Activated CD8-positive, alpha-beta T cell treated with anti-CD3 and anti-CD28 coated beads for 36 hours (primary cell): ENCODE data around the gene NPAS2. TPM values are rescaled to one million over a fixed set of nuclear protein-coding genes. Genes with fewer than 3 reads are reported as not detected.
A peak's percentile ranks its signal among the peaks of the same experiment; 100 is the strongest.

Source experiments
- ATAC-seq: fragments of 200-7000 bp; cut with Tn5 transposase; one replicate; pipeline ENCODE4 v1.10.0; 2021; ENCODE audit warnings: mild to moderate bottlenecking, moderate library complexity
- CTCF ChIA-PET: fragments of 350-600 bp; sonication (Branson Sonifier 250); formaldehyde crosslinking; loops from one replicate; lab custom pipeline; 2021; ENCODE audit warnings: antibody characterized with exemption; lab: Charles Lee
- POLR2A ChIA-PET: fragments of 350-600 bp; sonication (Branson Sonifier 250); formaldehyde crosslinking; loops from one replicate; lab custom pipeline; 2021; ENCODE audit warnings: antibody characterized with exemption; lab: Charles Lee
- DNase-seq: peaks from one replicate; pipeline ENCODE4 v3.0.0-alpha.2; 2020
- H3K27ac Mint-ChIP-seq: one replicate; pipeline ENCODE4 v1.8.0; 2021; ENCODE audit warnings: mild to moderate bottlenecking, mixed read lengths
- H3K27me3 Mint-ChIP-seq: one replicate; pipeline ENCODE4 v1.8.0; 2021; ENCODE audit warnings: mixed read lengths
- H3K36me3 Mint-ChIP-seq: one replicate; pipeline ENCODE4 v1.8.0; 2021; ENCODE audit warnings: low read depth, mixed read lengths
- H3K4me1 Mint-ChIP-seq: one replicate; pipeline ENCODE4 v1.8.0; 2021; ENCODE audit warnings: low read depth, mixed read lengths
- H3K4me3 Mint-ChIP-seq: one replicate; pipeline ENCODE4 v1.8.0; 2021; ENCODE audit warnings: mild to moderate bottlenecking, moderate library complexity, mixed read lengths
- H3K9me3 Mint-ChIP-seq: one replicate; pipeline ENCODE4 v1.8.0; 2021; ENCODE audit warnings: mixed read lengths
- intact Hi-C: fragments of 100-400 bp; cut with micrococcal nuclease; formaldehyde crosslinking; loops from one replicate; pipeline ENCODE4 v1.10.0; 2022
- total RNA-seq, 2 experiments: library from RNA; stranded (reverse); gene quantifications; one replicate each; pipeline ENCODE4 v1.2.3, GENCODE V29; 2021
- TF ChIP-seq, protein P1 (sequence below): fragments of 200-600 bp; IDR thresholded peaks from one replicate; pipeline ENCODE4 v1.8.0; 2022; ENCODE audit warnings: antibody characterized with exemption, mild to moderate bottlenecking

The NPAS2 gene
- total RNA-seq, 2 experiments from 2014 or later, result 14.4 to 15.2 TPM

DNA sequence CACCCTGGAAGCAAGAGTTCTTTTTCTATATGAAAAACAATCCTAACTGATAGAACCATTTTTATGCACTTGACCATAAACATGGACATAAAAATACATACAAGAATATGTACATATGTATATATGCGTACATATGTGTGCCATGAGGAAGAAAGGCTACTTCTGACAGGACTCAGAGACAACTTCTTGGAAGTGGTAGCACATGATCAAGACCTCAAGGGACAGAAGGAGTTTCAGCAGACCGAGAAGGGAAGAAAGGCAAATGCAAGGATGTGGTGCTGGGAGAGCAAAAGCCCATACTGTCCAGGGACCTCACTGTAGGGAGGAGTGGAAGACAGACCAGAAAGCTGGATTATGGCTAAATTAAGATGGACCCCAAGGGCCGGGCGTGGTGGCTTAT lies 11.4 kb upstream of the NPAS2 start:
- Mint-ChIP-seq H3K4me1 (peaks cover 17% of the 10 kb centered on the region), H3K4me3 (no peak overlapping the region), H3K27ac (no peak overlapping the region), H3K9me3 (no peaks in the 10 kb centered on the region), H3K27me3 (no peaks in the 10 kb centered on the region), H3K36me3 (no peaks in the 10 kb centered on the region)
- intact Hi-C loops, result no loop called here
- ATAC-seq (no peak), DNase-seq (no peak)
- TF ChIP-seq, protein P1, sequence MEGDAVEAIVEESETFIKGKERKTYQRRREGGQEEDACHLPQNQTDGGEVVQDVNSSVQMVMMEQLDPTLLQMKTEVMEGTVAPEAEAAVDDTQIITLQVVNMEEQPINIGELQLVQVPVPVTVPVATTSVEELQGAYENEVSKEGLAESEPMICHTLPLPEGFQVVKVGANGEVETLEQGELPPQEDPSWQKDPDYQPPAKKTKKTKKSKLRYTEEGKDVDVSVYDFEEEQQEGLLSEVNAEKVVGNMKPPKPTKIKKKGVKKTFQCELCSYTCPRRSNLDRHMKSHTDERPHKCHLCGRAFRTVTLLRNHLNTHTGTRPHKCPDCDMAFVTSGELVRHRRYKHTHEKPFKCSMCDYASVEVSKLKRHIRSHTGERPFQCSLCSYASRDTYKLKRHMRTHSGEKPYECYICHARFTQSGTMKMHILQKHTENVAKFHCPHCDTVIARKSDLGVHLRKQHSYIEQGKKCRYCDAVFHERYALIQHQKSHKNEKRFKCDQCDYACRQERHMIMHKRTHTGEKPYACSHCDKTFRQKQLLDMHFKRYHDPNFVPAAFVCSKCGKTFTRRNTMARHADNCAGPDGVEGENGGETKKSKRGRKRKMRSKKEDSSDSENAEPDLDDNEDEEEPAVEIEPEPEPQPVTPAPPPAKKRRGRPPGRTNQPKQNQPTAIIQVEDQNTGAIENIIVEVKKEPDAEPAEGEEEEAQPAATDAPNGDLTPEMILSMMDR, result no peak
- CTCF ChIA-PET, result no interaction called here
- POLR2A ChIA-PET, result interaction anchor here (1.0 kb wide), 1 partner anchor 13 kb away, joined by 3 read pairs; no protein-coding TSS in a partner anchor

DNA sequence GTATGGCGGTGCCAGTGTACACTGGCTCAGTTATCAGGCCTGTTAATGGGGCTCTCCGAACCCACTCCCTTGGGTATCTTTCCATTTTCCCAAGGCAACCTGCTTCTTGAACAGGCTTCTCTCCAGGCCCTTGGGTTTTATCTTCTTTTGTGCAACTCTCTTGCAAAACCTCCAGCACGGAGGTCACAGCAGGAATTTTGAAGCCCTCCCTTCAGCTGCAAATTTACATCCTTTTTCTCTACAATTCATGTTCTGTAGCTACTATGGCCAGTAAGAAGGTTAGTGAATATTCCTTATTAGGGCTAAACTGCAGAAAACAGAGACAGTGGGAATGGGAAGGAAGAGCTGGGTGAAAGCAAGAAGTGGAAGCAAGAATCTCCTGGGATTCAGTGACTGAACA lies 10.4 kb upstream of the NPAS2 start:
- intact Hi-C loops, result no loop called here
- no peak overlapping the region for H3K4me3 Mint-ChIP-seq
- no peaks in the 10 kb centered on the region for H3K27me3 Mint-ChIP-seq
- CTCF ChIA-PET, result no interaction called here
- DNase-seq (no peak), ATAC-seq (no peak)
- peaks cover 27% of the 10 kb centered on the region for H3K4me1 Mint-ChIP-seq
- no peaks in the 10 kb centered on the region for H3K9me3 Mint-ChIP-seq
- H3K27ac Mint-ChIP-seq, result no peak overlapping the region
- POLR2A ChIA-PET, result no interaction called here
- TF ChIP-seq, protein P1, result no peak
- no peaks in the 10 kb centered on the region for H3K36me3 Mint-ChIP-seq

DNA sequence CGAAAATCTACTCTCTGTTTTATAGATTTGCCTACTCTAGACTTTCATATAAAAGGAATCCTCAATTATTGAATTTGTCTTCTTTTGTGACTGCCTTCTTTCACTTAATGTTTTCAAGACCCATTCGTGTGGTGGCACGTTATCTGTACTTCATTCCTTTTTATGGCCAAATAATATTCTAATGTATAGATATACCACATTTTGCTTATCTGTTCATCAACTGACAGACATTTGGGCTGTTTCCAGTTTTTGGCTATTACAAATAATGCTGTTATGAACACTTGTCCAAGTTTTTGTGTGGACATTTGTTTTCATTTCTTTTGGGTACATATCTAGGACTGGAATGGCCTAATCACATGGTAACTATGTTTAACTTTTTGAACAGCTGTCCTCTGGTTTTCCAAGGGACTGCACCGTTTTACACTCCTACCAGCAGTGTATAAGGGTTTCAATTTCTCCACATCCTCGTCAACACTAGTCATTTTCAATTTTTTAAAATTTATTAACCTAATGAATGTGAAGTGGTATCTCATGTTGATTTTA lies 9.3 kb upstream of the NPAS2 start:
- TF ChIP-seq, protein P1, result no peak
- no peak overlapping the region for H3K4me3 Mint-ChIP-seq
- H3K4me1 Mint-ChIP-seq, result peaks cover 29% of the 10 kb centered on the region
- H3K27ac Mint-ChIP-seq, result no peak overlapping the region
- CTCF ChIA-PET, result no interaction called here
- POLR2A ChIA-PET, result no interaction called here
- H3K27me3 Mint-ChIP-seq, result no peaks in the 10 kb centered on the region
- H3K9me3 Mint-ChIP-seq, result no peaks in the 10 kb centered on the region
- H3K36me3 Mint-ChIP-seq, result no peaks in the 10 kb centered on the region
- DNase-seq, result no peak
- intact Hi-C loops, result no loop called here
- ATAC-seq, result no peak

DNA sequence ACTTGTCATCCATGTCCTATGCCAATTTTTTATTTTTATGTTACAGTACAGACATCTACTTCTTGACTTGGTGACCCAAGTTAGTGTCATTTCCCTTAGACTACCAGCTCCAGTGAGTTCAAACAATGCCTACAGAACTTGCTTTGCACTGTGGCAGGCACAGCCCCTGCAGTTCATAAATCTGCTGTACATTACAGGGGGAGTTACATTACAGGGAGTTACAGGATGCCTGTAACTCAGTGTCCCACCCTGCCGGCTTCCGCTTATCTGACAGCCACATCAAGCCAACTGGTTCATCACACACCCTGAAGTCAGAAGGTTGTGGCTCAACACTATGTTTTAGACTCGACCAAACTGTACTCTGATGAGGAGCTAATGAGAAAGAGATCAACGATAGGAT lies 7.8 kb upstream of the NPAS2 start:
- TF ChIP-seq, protein P1, result no peak
- Mint-ChIP-seq H3K9me3 (no peaks in the 10 kb centered on the region), H3K36me3 (no peaks in the 10 kb centered on the region), H3K27ac (peak overlapping the region; percentile 82), H3K4me1 (peaks cover 29% of the 10 kb centered on the region), H3K4me3 (no peak overlapping the region), H3K27me3 (no peaks in the 10 kb centered on the region)
- intact Hi-C loops, result no loop called here
- ATAC-seq (peak; percentile 72), DNase-seq (peak; percentile 50)
- POLR2A ChIA-PET, result interaction anchor here (0.7 kb wide), 1 partner anchor 43 kb away, joined by 3 read pairs; no protein-coding TSS in a partner anchor
- CTCF ChIA-PET, result no interaction called here

DNA sequence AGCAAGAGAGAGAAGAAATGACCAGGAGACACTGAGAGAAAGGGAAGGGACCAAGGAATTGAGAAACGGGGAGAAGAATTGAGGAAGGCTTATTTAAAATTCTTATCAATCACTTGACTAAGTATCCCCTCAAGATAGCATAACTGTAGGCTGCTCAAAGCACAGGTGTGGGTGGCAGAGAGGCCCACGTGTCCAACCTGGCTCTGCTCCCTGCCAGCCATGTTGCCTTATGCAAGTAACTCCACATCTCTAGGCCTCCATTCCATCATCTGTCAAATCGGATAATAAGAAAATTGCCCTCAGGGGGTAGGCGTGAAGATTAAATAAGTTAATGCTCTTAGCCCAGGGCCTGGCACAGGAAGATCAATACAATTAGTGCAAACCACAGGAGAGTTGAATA lies 7.4 kb upstream of the NPAS2 start:
- ATAC-seq (no peak), DNase-seq (no peak)
- Mint-ChIP-seq H3K9me3 (no peaks in the 10 kb centered on the region), H3K27ac (peak overlapping the region; percentile 82), H3K4me3 (no peak overlapping the region), H3K36me3 (no peaks in the 10 kb centered on the region), H3K27me3 (peaks cover under 1% of the 10 kb centered on the region), H3K4me1 (peaks cover 30% of the 10 kb centered on the region)
- CTCF ChIA-PET, result no interaction called here
- intact Hi-C loops, result no loop called here
- TF ChIP-seq, protein P1, result no peak
- POLR2A ChIA-PET, result interaction anchor here (0.7 kb wide), 1 partner anchor 43 kb away, joined by 3 read pairs; no protein-coding TSS in a partner anchor
